Gastrocnemius medialis (tissue), 4 donors: ENCODE data around the gene PBX2. TPM values are rescaled to one million over a fixed set of nuclear protein-coding genes. Genes with fewer than 3 reads are reported as not detected.
A peak's percentile ranks its signal among the peaks of the same experiment; 100 is the strongest.

Experiments used
- ATAC-seq, 2 donors: fragments of 150-250 bp; one replicate each; pipeline ENCODE4 v1.9.1; 2016
- DNase-seq, 2 donors: peaks; one replicate each; pipeline ENCODE4 v3.0.0-alpha.2; 2019
- H3K27ac ChIP-seq, 4 donors: fragments of 200-600 bp; sonication (generic); 1 replicate in 1 of 4; 2 replicates in 3 of 4; pipeline ENCODE4 v1.5.1; 2016 to 2018; ENCODE audit warnings: mild to moderate bottlenecking in 2 of 4, moderate library complexity in 1 of 4
- H3K27me3 ChIP-seq, 3 donors: fragments of 200-600 bp; sonication (generic) in 2 of 3; 1 replicate in 1 of 3; 2 replicates in 2 of 3; pipeline versions ENCODE4 v1.5.1 to v1.6.0; 2016 to 2019; ENCODE audit warnings: mild to moderate bottlenecking in 1 of 3, moderate library complexity in 1 of 3
- H3K36me3 ChIP-seq, 2 donors: fragments of 200-600 bp; sonication (generic) in 1 of 2; one replicate each; pipeline ENCODE4 v1.5.1; 2017 to 2018
- H3K4me1 ChIP-seq, 2 donors: fragments of 200-600 bp; sonication (generic) in 1 of 2; one replicate each; pipeline ENCODE4 v1.5.1; 2016 to 2017; ENCODE audit warnings: mild to moderate bottlenecking in 2 of 2
- H3K4me3 ChIP-seq, 4 donors: fragments of 200-600 bp; sonication (generic) in 3 of 4; 1 replicate in 1 of 4; 2 replicates in 3 of 4; pipeline ENCODE4 v1.5.1; 2016 to 2019; ENCODE audit warnings: mild to moderate bottlenecking in 2 of 4
- H3K9me3 ChIP-seq, 3 donors: fragments of 200-600 bp; sonication (generic) in 2 of 3; 1 replicate in 1 of 3; 2 replicates in 2 of 3; pipeline ENCODE4 v1.5.1; 2016 to 2019
- CTCF ChIP-seq, 5 experiments: fragments of 450-650 bp in 3 of 5; fragments of 200-600 bp in 2 of 5; sonication (generic) in 2 of 5; IDR thresholded peaks in 4 of 5; conservative IDR thresholded peaks in 1 of 5; 1 replicate in 4 of 5; 2 replicates in 1 of 5; pipeline ENCODE4 v1.5.1; 2016 to 2019; ENCODE audit warnings: antibody characterized with exemption in 5 of 5, mild to moderate bottlenecking in 3 of 5, moderate library complexity in 3 of 5
- POLR2A ChIP-seq, 2 donors: fragments of 450-650 bp; IDR thresholded peaks; one replicate each; pipeline ENCODE4 v1.6.1; 2017; ENCODE audit warnings: antibody characterized with exemption in 2 of 2, mild to moderate bottlenecking in 2 of 2, moderate library complexity in 2 of 2
- in situ Hi-C, 4 donors: fragments of 200-750 bp; cut with MboI; loops; one replicate each; pipeline versions ENCODE4 v1.15.0 to v1.8.0; 2017; ENCODE audit warnings: low sequenced_read_pairs in 4 of 4
- intact Hi-C: fragments of 100-400 bp; cut with DNase I; formaldehyde crosslinking; loops from one replicate; pipeline ENCODE4 v1.15.1; 2023; ENCODE audit warnings: low total_unique reads
- total RNA-seq, 4 donors: library from RNA; depleted of rRNA; stranded (reverse); fragments of >200 nt; gene quantifications; one replicate each; pipeline versions ENCODE4 v1.1.0 to v1.2.3, GENCODE V29; 2016

PBX2 gene
- total RNA-seq, 4 donors from 2014 or later, result 24.3 to 37.6 (median 33.6) TPM

- DNase-seq (no peak), ATAC-seq (no peak)
- Histone ChIP-seq H3K9me3 (no peaks in the 10 kb centered on the region), H3K27me3 (no peaks in the 10 kb centered on the region), H3K4me1 (peaks cover 41 to 45% of the 10 kb centered on the region in 2 donors), H3K36me3 (no peaks in the 10 kb centered on the region), H3K4me3 (peak within 1 kb of the TSS in 3 of 4 donors; percentile 7 to 29 (median 28)), H3K27ac (peak within 1 kb of the TSS; percentile 96 to 99 (median 98))
- peak in 1 of 2 donors; percentile 19 for TF ChIP-seq POLR2A (IDR thresholded peaks at IDR 0.05)
- no peak for TF ChIP-seq CTCF (IDR thresholded peaks at IDR 0.05 in 4 of 5, conservative IDR thresholded peaks at IDR 0.05 in 1 of 5)
- intact Hi-C loops, result loop anchor here (10.0 kb wide), 1 partner anchor 1478 kb away; the partner anchor contains the start of gene MDC1
- in situ Hi-C loops, result loop anchor here in 3 of 4 donors (5.0 to 25.0 kb wide), 8 partner anchors 65 to 1580 kb away; partner anchors contain the start of genes BRD2 (in 3 of the 3), HLA-DMA (in 3 of the 3), APOM (in 2 of the 3) and ATF6B (in 2 of the 3)
These were observed 2.6 kb upstream of the PBX2 start, which contains the start of gene GPSM3 for GRCh38 chr6:32192608-32193039. Gene GPSM3, minus strand, starts transcription at chr6:32192643. Its CDS starts 130 bp downstream, at chr6:32192513.

DNA sequence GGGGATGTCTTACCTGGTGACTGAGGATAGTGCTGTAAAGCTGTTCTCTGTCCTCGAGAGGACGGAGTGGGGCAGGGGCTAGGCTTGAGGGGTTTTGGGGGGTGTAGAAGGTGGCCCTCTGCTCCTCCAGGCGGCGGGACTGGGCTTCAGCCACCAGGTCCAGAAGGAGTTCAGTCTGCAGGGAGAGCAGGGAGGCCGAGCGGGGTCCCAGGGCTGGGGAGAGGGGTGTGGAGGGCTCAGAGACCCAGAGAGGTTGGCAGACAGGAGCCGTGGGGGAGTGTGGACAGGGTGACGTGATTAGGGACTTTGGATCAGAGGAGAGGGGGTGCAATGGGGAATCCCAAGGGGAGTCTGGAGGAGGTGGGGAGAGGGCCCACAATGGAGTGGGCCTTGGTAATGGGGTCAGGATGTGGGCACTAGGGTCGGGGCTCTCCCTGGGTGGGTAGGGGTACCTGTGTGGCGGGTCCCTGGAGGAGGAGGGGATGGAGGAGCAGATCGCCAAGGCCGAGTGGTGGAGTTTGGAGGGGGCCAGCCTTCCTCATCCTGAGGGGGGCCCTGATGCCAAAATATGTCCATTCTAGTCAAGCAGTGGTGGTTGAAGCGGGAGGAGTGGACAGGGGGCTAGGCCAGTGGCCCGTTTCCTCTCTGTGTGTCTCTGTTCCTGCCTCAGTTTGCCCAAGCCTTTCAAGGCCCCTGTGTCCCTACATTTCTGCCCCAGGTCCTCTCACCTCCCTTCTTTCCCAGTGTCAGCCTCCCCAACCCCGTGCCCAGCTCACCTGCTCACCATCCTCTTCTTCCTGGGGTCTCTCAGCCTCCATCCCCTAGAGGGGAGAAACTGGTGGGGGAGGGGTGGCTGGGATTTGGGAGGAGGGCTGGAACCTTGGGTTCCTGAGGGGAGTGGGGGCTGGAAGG lies 1.9 kb upstream of the PBX2 start:
- H3K4me3 ChIP-seq, result peak overlapping the region in 3 of 4 donors; percentile 7 to 29 (median 28)
- H3K4me1 ChIP-seq, result peaks cover 35 to 41% of the 10 kb centered on the region in 2 donors
- no peaks in the 10 kb centered on the region for H3K27me3 ChIP-seq
- no peak for ATAC-seq
- in situ Hi-C loops (loop anchor here in 3 of 4 donors (5.0 to 25.0 kb wide), 8 partner anchors 65 to 1580 kb away; partner anchors contain the start of genes BRD2 (in 3 of the 3), HLA-DMA (in 3 of the 3), APOM (in 2 of the 3) and ATF6B (in 2 of the 3)), intact Hi-C loops (loop anchor here (10.0 kb wide), 1 partner anchor 1477 kb away; the partner anchor contains the start of gene MDC1)
- TF ChIP-seq POLR2A (IDR thresholded peaks at IDR 0.05) (no peak), CTCF (IDR thresholded peaks at IDR 0.05 in 4 of 5, conservative IDR thresholded peaks at IDR 0.05 in 1 of 5) (no peak)
- H3K9me3 ChIP-seq, result no peaks in the 10 kb centered on the region
- no peak for DNase-seq
- peak overlapping the region; percentile 96 to 99 (median 98) for H3K27ac ChIP-seq
- H3K36me3 ChIP-seq, result peaks cover 0 to 3% of the 10 kb centered on the region in 2 donors

GRCh38 chr6:32190911-32191677 lies 1.1 kb upstream of the PBX2 start:
- intact Hi-C loops (loop anchor here (10.0 kb wide), 1 partner anchor 1476 kb away; the partner anchor contains the start of gene MDC1), in situ Hi-C loops (loop anchor here in 3 of 4 donors (5.0 to 25.0 kb wide), 8 partner anchors 64 to 1579 kb away; partner anchors contain the start of genes BRD2 (in 3 of the 3), HLA-DMA (in 3 of the 3), APOM (in 2 of the 3) and ATF6B (in 2 of the 3))
- peaks cover 34 to 45% of the 10 kb centered on the region in 2 donors for H3K4me1 ChIP-seq

More at GRCh38 chr6:32190911-32191677, 1.1 kb upstream of the PBX2 start:
- no peak for ATAC-seq
- Histone ChIP-seq H3K27ac (peak overlapping the region; percentile 96 to 99 (median 98)), H3K27me3 (no peaks in the 10 kb centered on the region), H3K9me3 (no peaks in the 10 kb centered on the region), H3K36me3 (peaks cover 0 to 5% of the 10 kb centered on the region in 2 donors), H3K4me3 (peak overlapping the region; percentile 71 to 87 (median 78))
- no peak for TF ChIP-seq CTCF (IDR thresholded peaks at IDR 0.05 in 4 of 5, conservative IDR thresholded peaks at IDR 0.05 in 1 of 5)
- no peak for DNase-seq
